Activated T-cell treated with anti-CD3 and anti-CD28 coated beads, Interleukin-2, amount 50 U/mL, for 1 hour (primary cell): ENCODE results near the gene SNTA1.
"Not testable (repeated sequence)": the region's sequence is repeated elsewhere in the genome, so short reads cannot be mapped to it uniquely, and the experiment has no call there.

ENCODE experiments used
- DNase-seq: peaks from one replicate; pipeline ENCODE4 v3.0.0-alpha.2; 2020

Gene SNTA1

GRCh38 chr20:33389326-33389725, 54.2 kb downstream of the SNTA1 start:
- DNase-seq = not testable (repeated sequence)

GRCh38 chr20:33388268-33388667, 55.3 kb downstream of the SNTA1 start:
- DNase-seq = no peak

GRCh38 chr20:33387177-33387576, 56.4 kb downstream of the SNTA1 start:
- DNase-seq = no peak

- no peak for DNase-seq
These were observed 56.9 kb downstream of the SNTA1 start for GRCh38 chr20:33386673-33387072.

GRCh38 chr20:33377366-33377765, 66.2 kb downstream of the SNTA1 start:
- DNase-seq = no peak

GRCh38 chr20:33373735-33374605, 69.6 kb downstream of the SNTA1 start:
- no peak for DNase-seq

- DNase-seq = no peak
These were observed 70.5 kb downstream of the SNTA1 start for GRCh38 chr20:33372993-33373441.

GRCh38 chr20:33370291-33370690, 73.3 kb downstream of the SNTA1 start:
- DNase-seq = peak; percentile 59

GRCh38 chr20:33362898-33363297, 80.7 kb downstream of the SNTA1 start:
- no peak for DNase-seq

- DNase-seq = no peak
These were observed 83.9 kb downstream of the SNTA1 start for GRCh38 chr20:33359399-33360261.
